Suppressor macrophage (primary cell): ENCODE data around the gene CHL1.

Experiments
- DNase-seq, 4 experiments: peaks; one replicate each; pipeline ENCODE4 v3.0.0-alpha.2; 2020 to 2022
- total RNA-seq, 17 experiments: gene quantifications; one replicate each; lab custom pipeline; 2026; ENCODE audit warnings: mixed read lengths in 6 of 17, inconsistent platforms in 3 of 17; lab: John Stamatoyannopoulos, UW

CHL1 gene, protein sequence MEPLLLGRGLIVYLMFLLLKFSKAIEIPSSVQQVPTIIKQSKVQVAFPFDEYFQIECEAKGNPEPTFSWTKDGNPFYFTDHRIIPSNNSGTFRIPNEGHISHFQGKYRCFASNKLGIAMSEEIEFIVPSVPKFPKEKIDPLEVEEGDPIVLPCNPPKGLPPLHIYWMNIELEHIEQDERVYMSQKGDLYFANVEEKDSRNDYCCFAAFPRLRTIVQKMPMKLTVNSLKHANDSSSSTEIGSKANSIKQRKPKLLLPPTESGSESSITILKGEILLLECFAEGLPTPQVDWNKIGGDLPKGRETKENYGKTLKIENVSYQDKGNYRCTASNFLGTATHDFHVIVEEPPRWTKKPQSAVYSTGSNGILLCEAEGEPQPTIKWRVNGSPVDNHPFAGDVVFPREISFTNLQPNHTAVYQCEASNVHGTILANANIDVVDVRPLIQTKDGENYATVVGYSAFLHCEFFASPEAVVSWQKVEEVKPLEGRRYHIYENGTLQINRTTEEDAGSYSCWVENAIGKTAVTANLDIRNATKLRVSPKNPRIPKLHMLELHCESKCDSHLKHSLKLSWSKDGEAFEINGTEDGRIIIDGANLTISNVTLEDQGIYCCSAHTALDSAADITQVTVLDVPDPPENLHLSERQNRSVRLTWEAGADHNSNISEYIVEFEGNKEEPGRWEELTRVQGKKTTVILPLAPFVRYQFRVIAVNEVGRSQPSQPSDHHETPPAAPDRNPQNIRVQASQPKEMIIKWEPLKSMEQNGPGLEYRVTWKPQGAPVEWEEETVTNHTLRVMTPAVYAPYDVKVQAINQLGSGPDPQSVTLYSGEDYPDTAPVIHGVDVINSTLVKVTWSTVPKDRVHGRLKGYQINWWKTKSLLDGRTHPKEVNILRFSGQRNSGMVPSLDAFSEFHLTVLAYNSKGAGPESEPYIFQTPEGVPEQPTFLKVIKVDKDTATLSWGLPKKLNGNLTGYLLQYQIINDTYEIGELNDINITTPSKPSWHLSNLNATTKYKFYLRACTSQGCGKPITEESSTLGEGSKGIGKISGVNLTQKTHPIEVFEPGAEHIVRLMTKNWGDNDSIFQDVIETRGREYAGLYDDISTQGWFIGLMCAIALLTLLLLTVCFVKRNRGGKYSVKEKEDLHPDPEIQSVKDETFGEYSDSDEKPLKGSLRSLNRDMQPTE (N-terminal part only)
- 0 to 5.6 (median 0) reads per million in 17 experiments for total RNA-seq

DNA sequence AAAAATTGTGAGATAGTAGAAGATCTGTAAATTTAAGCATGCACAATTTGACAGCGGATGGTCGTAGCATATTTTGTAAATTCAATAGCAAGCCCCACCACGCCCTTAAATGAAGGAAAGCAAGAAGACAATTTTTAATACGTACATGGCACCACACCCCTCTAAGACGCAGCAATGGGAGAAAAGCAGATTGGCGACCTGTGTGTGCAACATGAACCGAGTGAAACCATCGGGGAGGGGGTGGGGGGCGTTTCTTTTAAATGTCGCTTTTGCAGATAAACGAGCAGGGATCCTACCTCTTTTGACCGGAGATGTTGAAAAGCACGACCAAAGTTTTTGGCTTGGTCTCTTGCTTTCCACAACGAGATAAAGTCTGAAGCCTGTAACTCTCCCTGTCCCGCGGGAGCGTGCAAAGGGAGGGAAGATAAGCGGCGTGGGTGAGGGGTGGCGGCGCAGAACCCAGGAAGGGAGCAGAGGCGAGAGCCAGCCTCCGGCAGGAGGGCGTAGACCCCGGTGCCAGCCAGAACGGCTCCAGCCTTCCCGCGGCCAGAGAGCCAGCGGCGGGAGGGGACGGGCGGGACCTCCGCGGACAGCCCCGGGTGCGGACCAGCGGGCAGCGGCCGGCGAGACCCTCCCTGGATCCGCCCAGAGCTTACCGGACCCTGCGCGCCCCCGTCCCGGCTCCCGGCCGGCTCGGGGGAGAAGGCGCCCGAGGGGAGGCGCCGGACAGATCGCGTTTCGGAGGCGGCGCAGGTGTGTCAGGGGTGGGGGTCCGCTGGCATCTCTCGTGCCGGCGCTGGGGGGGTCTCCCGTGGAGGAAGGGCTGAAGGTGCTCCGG lies at the start of gene CHL1:
Gene CHL1 (plus strand): TSS at position 453 of the 838 bp plus-strand sequence. CDS start 123,014 bp downstream, outside the sequence.
- DNase-seq = no peak

DNA sequence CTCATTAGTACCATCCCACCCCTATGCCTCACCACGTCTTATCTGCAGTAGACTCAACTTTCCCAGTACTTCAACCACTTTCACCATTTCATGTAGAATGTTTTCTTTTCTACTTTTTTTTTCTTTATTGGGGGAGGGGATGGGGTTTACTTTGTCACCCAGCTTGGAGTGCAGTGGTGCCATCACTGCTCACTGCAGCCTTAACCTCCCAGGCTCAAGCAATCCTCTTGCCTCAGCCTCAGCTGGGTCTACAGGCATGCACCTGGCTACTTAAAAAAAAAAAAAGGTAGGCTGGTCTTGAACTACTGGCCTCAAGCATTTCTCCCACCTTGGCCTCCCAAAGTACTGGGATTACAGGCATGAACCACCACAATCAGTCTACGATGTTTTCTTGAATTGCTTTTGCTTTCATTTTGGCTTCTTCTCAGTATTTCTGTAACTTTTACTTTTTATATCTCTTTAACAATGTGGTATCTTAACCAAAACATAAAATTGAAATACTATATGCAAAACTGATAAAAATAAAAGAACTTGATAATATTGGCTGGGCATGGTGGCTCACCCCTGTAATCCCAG lies 44.9 kb upstream of the CHL1 start:
- DNase-seq = no peak

DNA sequence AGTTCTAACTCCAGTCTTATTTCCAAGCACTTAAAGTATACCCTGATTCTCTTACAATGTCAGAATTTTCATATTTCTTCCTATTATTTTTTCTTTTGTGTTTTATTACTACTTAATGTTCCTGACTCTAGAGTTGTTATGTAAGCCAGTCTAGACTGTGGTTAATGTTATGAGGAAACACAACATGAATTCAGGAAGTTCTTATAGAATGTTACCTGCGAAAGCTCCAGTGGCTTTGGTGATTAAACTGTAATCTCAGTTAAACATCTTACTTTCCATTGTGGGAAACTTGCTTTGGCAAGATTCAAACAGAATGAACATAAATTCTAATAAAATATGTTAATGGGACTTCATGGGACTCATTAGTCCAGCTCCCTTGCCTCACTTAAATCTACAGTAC lies 36.6 kb upstream of the CHL1 start:
- DNase-seq = no peak

DNA sequence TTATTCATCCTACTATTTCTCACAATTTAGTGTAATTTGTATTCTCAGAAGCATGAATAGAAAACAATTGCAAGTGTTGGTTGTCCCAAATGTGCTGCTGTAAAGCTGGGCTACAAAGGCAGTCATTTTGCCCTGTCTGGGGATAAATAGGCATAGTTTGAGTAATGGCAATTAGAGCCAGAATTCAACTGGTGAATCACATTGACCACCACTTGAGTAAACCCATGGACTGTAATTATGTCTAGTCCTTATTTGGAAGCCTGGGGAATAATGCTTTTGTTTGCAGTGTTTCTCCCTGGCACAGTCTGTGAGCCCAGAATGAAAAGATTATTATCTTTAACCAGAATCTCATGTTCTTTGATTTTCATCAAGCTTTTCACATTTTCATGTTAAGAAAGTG lies 30.5 kb upstream of the CHL1 start:
- no peak for DNase-seq

DNA sequence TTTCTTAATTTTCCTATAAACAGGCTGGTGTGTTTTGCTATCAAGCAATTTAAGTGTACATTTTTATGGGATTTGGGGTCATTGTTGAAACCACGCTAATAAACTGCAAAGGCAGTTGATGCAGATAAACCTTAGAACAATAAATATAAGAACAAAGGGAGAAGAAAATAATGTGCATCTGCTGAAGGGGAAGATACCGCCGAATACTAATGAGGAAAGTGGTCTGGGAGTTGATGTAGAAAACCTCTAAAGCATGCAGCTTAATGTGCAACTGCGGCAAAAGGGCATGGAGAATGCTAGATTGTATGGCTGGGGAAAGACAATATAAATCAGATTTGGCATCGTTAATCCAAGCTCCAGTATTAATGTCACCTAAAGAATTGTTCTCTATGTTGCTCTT lies 29.8 kb upstream of the CHL1 start:
- DNase-seq = no peak

DNA sequence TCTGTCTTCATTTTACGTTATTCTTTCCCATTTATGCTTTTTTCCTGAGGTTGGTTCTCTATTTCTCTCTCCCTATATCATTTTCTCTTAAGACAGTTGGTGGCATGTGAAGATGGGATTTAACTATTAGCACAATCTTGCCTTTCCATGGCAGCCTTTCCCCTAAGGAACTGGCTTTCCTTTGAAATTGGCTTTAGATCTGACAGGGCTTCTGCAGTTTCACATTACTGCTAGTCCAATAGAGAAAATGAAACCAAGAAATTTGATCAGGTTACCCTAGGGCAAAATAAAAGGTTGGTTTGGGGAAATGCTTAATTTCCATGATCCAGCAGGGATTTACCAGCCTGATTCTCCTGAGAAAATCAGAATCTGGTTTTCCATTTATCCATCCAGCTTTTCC lies 22.7 kb upstream of the CHL1 start:
- DNase-seq = no peak

DNA sequence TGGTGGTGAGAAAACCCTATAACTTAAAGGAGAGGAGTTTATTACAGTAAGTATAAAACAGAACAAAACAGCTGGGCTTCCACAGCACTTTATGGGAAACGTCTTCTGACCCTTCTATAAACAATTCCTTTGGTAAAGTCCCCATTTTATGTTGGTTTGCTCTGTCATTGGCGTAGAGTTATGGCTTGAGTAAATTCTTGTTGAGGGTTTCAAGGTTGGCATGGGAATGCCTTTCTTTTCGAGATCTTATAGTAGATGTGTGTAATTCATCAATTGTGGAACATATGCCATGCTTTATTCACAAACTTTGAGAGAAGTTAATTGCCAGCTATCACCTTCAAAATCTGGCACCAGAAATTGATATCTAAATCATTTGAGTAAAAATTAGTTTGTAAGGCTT lies 11.6 kb upstream of the CHL1 start:
- no peak for DNase-seq

DNA sequence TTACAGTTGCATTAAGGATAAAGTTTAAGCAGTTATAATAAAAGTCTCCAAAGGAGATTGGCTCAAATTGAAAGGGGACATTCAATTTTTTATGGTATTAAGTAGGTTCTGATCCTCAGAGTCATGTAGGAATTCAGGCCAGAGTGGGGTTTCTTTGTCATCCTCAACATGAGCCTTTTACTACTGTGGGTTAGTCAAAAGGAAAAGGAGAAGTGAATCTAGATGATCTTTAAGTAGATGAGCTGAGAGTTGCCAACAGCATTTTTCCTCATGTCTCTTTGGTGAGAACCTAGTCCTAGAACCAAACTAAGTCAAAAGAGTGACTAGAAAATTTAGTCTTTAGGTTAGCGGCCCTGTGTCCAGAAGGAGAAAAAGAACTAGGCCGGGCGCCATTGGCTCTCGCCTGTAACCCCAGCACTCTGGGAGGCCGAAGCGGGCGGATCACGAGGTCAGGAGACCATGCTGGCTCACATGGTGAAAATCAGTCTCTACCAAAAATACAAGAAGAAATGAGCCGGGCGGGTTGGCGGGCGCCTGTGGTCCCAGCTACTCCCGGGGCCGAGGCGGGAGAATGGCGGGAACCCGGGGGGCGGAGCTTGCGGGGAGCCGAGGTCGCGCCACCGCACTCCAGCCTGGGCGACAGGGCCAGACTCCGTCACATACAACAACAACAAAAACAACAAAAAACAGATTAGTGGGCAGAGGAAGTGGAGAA lies 4.2 kb upstream of the CHL1 start:
- no peak for DNase-seq

DNA sequence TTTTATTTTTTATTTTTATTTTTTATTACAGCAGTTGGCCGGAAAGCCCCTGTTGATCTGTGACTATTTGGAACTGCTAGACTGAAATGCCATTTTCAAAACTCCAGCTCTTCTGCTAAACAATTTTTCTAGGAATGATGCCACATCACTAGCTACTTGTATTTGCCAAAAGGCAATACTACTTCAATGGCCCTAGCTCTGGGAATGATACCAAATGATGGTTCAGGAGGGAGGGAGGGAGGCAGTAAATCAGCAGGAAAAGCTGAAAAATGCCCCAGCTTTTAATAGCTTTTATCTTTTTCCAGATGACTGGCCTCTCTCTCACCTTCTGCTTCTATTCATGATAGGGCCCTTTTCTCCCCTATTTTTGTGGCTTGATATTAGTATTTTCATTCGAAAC lies 2.6 kb upstream of the CHL1 start:
- no peak for DNase-seq

DNA sequence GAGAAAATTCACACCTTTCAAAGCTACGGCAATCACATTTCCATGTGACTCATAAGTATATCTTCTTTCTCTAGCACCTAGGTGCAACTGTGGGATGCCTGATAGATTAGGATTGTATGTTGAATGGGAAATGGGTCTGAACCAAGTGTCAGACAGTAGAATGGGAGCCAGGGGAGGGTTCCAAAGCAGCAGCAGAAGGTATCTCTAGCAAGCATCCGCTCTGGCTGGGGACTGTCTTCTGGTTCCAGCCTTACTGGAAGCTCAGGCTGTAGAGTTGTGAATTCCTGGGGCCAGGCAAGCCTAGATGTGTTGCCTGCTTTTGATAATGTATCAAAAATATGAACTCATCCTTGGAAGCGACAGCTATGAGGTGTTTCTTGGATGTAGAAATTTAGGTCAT lies 2.1 kb upstream of the CHL1 start:
- no peak for DNase-seq

DNA sequence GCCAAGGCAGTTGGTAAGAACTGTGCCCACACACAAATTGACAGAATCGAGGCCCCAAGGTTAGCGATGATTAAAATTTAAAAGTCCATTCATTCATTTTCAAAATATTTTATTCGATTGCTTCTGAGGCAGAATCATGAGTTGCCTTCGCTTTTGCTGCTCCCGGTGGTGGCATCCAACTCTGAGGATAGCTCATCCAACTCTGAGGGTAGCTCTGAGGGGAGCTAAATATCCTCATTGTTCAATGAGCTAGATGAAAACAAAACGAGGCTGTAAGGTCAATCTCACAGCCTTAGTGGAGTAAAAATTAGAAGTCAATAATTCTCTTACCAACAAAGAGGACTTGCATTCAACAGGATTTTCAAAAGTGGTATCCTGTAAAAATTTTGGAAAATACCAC lies 897 bp upstream of the CHL1 start:
- DNase-seq = no peak

DNA sequence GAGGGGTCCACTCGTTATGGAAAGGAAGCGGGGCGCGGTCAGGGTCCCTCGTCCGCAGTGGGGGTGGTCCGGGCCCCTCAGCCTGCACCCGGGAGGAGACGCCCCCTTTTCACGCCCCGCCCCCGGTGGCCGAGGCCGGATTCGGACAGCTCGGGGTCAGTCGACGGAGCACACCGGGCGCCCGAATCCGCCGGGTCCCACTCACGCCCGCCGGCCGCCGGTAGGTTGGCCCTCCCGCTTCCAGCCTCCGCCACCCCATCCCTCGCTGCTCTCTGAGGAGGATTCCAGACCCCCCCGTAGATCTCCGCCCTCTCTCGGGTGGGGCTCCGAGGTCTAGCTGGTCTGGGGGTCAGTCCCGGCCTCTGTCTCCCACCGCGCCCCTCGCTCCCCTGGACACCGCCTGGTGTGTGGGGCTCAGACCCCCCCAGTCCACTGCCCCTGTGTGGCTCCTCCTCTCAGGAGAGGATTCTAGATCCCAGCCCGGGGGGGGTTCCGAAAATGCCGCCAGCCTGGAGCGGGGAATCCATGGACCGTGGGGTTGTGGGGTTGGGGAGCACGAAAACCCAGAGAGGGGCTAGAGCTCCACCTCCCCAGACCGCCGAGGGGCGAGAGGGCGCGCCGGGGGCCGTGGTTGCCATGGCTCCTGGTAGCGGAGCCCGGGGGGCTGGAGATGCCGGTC lies 725 bp downstream of the CHL1 start:
- DNase-seq = no peak

DNA sequence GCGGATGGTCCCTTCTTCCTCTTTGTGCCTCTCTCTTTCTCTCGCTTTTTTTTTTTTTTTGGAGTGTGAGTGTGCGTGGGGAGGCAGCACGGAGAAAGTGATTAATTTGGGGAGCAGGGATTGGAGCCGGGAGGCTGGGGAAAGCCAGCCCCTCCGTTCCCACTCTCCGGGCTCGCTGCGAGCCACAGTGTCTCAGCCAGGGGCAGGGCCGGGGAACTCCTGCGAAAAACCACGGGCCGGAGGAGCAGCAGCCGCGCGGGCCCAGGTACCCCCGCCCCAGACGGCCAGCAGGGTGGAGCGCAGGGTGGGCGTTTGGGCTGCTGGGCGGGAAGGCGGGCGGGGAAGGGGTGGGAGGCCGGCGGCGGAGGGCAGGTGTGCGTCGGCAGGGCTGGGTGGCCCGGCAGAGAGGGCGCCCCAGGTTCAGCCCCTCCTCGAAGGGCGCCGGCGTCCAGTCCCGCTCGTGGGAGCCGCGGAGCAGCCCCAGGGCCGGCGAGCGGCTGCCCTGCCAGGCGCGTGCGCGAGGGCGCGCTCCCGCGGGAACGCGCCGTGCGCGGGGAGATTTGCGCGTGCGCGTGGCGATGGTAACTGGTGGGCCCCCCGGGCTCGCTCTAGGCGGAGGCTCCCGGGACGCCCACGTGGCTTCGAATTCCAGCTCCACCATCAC lies 1.4 kb downstream of the CHL1 start:
- no peak for DNase-seq

DNA sequence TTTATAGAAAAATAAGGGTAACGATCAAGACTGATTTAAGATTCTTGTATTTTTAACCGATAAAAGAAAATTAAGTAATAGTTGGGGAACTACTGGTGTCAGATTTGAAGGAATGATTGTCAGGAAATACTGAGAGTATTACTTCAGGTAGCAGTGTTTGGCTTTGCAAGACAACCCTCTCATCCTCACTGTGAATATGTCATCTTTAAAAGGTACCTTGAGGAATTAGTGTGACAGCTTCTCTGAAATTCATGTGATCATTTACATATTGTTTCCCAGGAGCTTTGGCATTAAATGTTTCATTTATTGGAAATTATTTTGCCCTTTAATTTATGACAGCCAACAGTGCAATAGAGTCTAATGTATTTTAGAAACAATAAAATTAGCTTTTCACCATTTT lies 3.3 kb downstream of the CHL1 start:
- DNase-seq = no peak

DNA sequence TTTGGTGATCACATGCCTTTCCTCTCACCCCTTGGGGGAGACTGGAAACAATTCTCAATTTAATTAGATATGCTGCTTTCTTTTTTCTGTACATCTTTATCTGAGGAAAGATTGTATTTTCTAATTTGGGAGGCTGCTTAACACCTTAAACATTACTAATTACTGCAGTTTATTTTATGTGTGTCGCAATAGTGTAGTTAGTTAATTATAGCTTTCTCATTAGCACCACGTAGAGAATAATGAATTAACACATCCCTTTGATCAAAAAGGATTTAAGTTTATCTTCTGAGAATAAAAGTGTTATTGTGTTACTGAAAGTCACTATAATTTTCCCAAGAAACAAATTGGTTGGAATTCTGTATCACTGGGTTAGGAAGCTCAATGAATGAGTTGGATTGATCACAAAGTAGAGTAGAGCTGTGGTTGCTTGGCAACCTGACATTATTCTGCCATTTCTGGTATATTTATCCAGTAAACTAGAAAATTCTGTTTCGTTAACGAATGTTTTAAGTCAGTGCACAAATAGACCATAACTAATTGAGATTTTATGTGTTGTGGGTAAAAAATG lies 4.3 kb downstream of the CHL1 start:
- DNase-seq = no peak

DNA sequence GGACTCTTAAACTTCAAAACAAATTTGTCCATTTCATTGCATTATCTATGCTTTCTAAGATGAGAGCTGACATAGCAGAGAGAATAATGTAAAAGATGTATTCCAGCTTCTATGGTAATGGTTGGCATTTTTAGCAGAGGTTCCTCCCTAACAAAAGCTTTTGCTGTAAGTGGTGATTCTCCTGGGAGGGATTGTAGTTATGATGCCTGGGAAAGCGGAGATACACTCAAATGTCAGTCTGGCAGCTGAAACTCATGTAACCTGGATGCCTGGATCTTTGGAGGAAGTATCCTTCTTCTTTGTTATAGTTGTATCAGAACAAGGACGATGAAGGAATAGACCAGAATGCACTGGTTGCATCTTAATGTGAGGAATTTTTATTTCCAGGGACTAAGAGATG lies 7.5 kb downstream of the CHL1 start:
- no peak for DNase-seq

DNA sequence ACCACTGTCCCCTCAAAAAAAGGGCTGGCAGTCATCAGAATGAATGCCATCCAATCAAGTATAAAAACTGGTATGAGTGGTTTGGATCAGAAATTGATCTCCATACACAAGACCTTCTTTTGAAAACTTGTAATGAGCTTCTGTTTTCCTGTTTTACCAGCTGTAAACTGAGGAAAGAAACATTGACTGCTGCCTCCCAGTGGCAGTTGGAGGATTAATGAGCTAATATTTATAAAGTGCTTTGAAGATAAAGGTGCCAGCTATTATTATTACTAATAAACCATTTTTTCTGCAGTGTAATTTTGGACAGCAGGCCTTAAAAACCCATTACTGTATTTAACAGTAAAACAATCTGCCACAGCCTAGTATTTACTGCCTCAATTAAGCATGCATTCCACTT lies 11.4 kb downstream of the CHL1 start:
- DNase-seq = no peak

DNA sequence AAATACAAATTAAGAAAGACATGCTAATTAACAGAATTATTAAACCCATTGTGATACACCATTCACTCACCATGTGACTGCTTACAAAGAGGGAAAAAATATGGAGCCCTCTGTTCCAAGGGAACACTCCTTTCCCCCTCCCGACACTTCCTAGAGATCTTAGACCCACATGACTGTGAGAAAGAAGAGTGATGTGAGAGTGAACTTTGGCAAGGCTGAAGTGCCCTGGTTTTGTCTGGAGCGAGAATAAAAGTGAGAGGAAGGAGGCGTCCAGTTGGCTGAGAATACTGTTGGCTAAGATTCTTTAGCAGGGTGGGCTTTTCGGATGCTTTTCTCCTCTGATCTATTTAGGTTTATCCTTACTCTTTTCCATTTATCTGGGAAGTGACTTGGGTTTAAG lies 14.1 kb downstream of the CHL1 start:
- no peak for DNase-seq

DNA sequence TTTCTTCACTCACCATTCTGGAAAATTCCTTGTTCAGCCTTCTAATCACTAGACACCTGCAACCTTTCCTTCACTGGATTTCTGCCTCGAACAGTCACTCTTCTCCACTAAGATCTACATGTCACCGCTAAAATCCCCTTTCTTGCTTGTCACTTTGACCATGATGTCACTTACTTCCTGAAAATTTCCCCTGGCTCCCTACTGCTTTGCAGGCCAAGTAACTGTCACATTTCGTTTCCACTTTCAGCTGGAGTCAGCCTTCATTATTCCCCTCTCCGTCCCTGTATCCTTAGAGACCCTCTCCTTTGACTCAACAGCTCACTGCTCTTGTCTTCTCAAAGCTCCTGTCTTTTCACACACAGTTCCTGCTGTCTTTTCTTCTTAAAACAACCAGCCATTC lies 15.9 kb downstream of the CHL1 start:
- DNase-seq = no peak
